Measurements from ENCODE around the gene ZNF605. TPM values are rescaled to one million over a fixed set of nuclear protein-coding genes. Genes with fewer than 3 reads are reported as not detected.

Gene ZNF605
- total RNA-seq, 4 donors from 2014 or later, result 4.5 to 21.3 (median 10.3) TPM

DNA sequence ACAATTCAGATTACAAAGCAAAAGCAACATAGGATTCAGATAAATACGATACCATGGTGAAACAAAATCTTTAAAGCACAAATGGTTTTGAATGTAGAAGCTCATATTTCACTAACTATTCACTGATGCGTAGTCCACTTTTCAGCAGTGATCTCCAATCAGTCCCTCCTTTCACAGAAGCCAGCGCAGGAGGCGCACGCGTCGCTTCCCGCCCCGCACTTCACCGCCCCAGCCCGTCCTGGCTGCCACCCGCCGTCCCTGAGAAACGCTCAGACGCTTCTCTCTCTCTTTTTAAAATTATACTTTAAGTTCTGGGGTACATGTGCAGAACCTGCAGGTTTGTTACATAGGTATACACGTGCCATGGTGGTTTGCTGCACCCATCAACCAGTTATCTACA is 48.9 kb downstream of the ZNF605 start:
- Histone ChIP-seq H3K27ac (peak overlapping the region in 3 of 4 donors; percentile 83 to 94 (median 94)), H3K9me3 (peaks cover 14 to 18% of the 10 kb centered on the region in 2 donors), H3K4me1 (peaks cover 0 to 19% (median 12%) of the 10 kb centered on the region in 4 donors), H3K36me3 (no peaks in the 10 kb centered on the region), H3K4me3 (peak overlapping the region in 1 of 4 donors; percentile 62), H3K27me3 (peaks cover 30% of the 10 kb centered on the region)
- in situ Hi-C loops (cut with MboI; ENCODE audit: low pct_ligation_motif_present in 1 of 4, low pct_unique_long_range_greater_than_20kb in 1 of 4, low sequenced_read_pairs in 3 of 4), result no loop called here
- WGBS, 2 donors (ENCODE audit: low coverage in 1 of 2), result 18 to 43% methylated on average over 1 to 16 of the region's 16 CpGs
- no peak for TF ChIP-seq POLR2AphosphoS5 (IDR thresholded peaks at IDR 0.05)
- TF ChIP-seq CTCF (IDR thresholded peaks at IDR 0.05), result no peak
- TF ChIP-seq EP300 (IDR thresholded peaks at IDR 0.05; ENCODE audit: low read depth), result no peak
- no peak for TF ChIP-seq POLR2A (IDR thresholded peaks at IDR 0.05)
- intact Hi-C loops (cut with DNase I; ENCODE audit: low total_unique reads), result no loop called here
- DNase-seq, result no peak

DNA sequence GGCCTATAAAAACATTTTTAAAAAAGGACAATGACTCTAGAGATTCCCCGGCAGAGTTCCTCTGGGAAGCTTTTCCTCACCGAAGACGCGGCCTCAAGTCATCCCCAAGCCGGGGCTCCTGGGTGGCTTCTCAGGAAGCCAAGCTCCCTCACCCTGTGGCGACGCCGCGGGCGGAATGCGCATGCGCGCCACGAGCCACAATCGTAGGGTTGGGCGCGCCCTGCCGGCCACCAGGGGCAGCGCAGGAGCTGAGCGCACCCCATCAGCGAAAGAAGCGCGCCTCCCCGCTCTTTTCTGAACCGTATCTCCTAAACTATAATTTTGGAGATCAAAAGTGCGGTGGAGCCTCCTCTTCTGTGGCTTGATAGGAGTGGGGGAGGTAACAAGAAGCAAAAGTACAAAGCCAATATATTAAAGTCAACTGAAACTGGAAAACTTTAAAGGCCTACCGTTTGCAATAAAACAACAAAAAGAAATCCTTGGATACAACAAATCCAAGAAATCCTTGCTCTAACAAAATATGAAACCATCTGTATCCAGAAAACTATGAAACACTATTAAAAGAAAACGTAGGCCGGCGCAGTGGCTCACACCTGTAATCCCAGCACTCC is 51.3 kb downstream of the ZNF605 start:
- peak overlapping the region in 2 of 4 donors; percentile 9 to 47 for H3K27ac ChIP-seq
- H3K27me3 ChIP-seq, result peaks cover 30% of the 10 kb centered on the region
- H3K36me3 ChIP-seq, result no peaks in the 10 kb centered on the region
- peak overlapping the region in 1 of 4 donors; percentile 34 for H3K4me3 ChIP-seq
- TF ChIP-seq POLR2AphosphoS5 (IDR thresholded peaks at IDR 0.05), result no peak
- no peak for TF ChIP-seq POLR2A (IDR thresholded peaks at IDR 0.05)
- TF ChIP-seq CTCF (IDR thresholded peaks at IDR 0.05), result peak; percentile 79 to 86 (median 83)
- no peak for TF ChIP-seq EP300 (IDR thresholded peaks at IDR 0.05; ENCODE audit: low read depth)
- peak; percentile 83 for DNase-seq
- H3K9me3 ChIP-seq, result no peaks in the 10 kb centered on the region
- peaks cover 0 to 19% (median 12%) of the 10 kb centered on the region in 4 donors for H3K4me1 ChIP-seq
- 17 to 29% methylated on average over 6 to 30 of the region's 30 CpGs for WGBS, 2 donors (ENCODE audit: low coverage in 1 of 2)
- intact Hi-C loops (cut with DNase I; ENCODE audit: low total_unique reads) (no loop called here), in situ Hi-C loops (cut with MboI; ENCODE audit: low pct_ligation_motif_present in 1 of 4, low pct_unique_long_range_greater_than_20kb in 1 of 4, low sequenced_read_pairs in 3 of 4) (no loop called here)

DNA sequence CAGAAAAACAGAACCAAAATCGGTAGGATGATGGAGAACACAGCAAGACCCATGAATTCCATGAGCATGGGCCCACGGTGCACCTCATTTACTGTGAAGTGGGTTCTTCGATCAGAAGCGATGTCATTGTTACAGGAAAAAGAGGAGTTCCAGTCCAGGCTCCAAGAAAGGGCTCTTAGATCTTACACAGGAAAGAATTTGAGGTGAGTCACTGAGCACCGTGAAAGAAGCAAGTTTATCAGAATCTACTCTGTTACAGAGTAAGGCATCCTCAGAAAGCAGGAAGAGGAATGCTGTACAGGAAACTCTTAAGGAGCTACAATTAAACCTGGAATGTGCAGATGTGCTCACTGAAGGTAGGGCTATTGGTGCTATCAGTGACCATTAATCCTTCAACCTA is 57.1 kb downstream of the ZNF605 start:
- Histone ChIP-seq H3K4me3 (no peak overlapping the region), H3K27me3 (no peaks in the 10 kb centered on the region), H3K36me3 (no peaks in the 10 kb centered on the region), H3K4me1 (no peaks in the 10 kb centered on the region), H3K9me3 (no peaks in the 10 kb centered on the region), H3K27ac (no peak overlapping the region)
- intact Hi-C loops (cut with DNase I; ENCODE audit: low total_unique reads), result no loop called here
- no peak for TF ChIP-seq CTCF (IDR thresholded peaks at IDR 0.05)
- no peak for TF ChIP-seq POLR2A (IDR thresholded peaks at IDR 0.05)
- no peak for TF ChIP-seq POLR2AphosphoS5 (IDR thresholded peaks at IDR 0.05)
- no peak for TF ChIP-seq EP300 (IDR thresholded peaks at IDR 0.05; ENCODE audit: low read depth)
- WGBS, 2 donors (ENCODE audit: low coverage in 1 of 2), result 73 to 80% methylated on average over 2 to 5 of the region's 5 CpGs
- in situ Hi-C loops (cut with MboI; ENCODE audit: low pct_ligation_motif_present in 1 of 4, low pct_unique_long_range_greater_than_20kb in 1 of 4, low sequenced_read_pairs in 3 of 4), result no loop called here
- no peak for DNase-seq

DNA sequence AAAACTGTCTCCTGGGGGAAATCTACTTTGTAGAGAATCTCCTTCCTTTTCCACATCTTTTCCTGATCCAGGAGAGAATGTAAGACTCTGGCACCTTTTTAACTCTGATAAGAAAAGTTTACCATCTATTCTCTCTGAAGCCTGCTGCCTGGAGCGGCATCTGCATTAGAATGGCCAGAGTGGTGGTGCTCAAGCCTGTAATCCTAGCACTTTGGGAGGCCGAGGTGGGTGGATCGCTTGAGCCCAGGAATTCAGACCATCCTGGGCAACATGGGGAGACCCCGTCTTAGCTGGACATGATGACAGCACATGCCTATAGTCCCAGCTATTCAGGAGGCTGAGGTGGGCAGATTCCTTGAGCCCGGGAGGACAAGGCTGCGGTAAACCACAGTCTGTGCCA is 67.3 kb downstream of the ZNF605 start:
- 73 to 85% methylated on average over 3 to 6 of the region's 6 CpGs for WGBS, 2 donors (ENCODE audit: low coverage in 1 of 2)
- H3K4me3 ChIP-seq, result no peak overlapping the region
- H3K4me1 ChIP-seq, result peaks cover 0 to 15% (median 8%) of the 10 kb centered on the region in 4 donors
- H3K36me3 ChIP-seq, result peaks cover 0 to 2% (median 0%) of the 10 kb centered on the region in 4 donors
- H3K9me3 ChIP-seq, result no peaks in the 10 kb centered on the region
- intact Hi-C loops (cut with DNase I; ENCODE audit: low total_unique reads) (no loop called here), in situ Hi-C loops (cut with MboI; ENCODE audit: low pct_ligation_motif_present in 1 of 4, low pct_unique_long_range_greater_than_20kb in 1 of 4, low sequenced_read_pairs in 3 of 4) (no loop called here)
- TF ChIP-seq EP300 (IDR thresholded peaks at IDR 0.05; ENCODE audit: low read depth) (no peak), POLR2A (IDR thresholded peaks at IDR 0.05) (no peak), CTCF (IDR thresholded peaks at IDR 0.05) (no peak), POLR2AphosphoS5 (IDR thresholded peaks at IDR 0.05) (no peak)
- DNase-seq, result no peak
- H3K27ac ChIP-seq, result peak overlapping the region; percentile 93 to 98 (median 94)
- no peaks in the 10 kb centered on the region for H3K27me3 ChIP-seq
